Gastrocnemius medialis (tissue), 4 donors: ENCODE results near the gene OMP.

Experiments used
- CTCF ChIP-seq, 5 experiments: fragments of 450-650 bp in 3 of 5; fragments of 200-600 bp in 2 of 5; sonication (generic) in 2 of 5; IDR thresholded peaks in 4 of 5; conservative IDR thresholded peaks in 1 of 5; 1 replicate in 4 of 5; 2 replicates in 1 of 5; pipeline ENCODE4 v1.5.1; 2016 to 2019; ENCODE audit warnings: antibody characterized with exemption in 5 of 5, mild to moderate bottlenecking in 3 of 5, moderate library complexity in 3 of 5
- POLR2A ChIP-seq, 2 donors: fragments of 450-650 bp; IDR thresholded peaks; one replicate each; pipeline ENCODE4 v1.6.1; 2017; ENCODE audit warnings: antibody characterized with exemption in 2 of 2, mild to moderate bottlenecking in 2 of 2, moderate library complexity in 2 of 2

DNA sequence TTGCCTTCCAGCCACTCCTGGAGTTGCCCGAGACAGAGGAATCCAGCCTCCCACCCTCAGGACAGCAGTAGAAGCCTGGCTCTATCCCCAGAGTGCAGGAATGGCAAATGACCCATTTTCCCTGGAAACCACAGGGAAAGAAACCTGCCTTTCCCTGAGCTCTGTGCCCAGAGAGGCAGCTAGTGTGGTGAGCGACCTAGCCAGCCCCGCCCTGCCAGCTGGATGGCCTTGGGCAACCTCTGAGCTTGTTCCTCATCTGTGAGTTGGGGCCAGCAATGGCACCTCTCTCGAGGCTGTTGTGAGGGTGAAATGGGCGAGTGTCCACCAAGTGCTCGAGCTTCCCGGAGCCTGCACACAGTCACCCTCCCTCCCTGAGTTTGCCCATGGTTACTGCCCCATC is 3.7 kb downstream of the OMP start:
- TF ChIP-seq POLR2A (IDR thresholded peaks at IDR 0.05) (no peak), CTCF (IDR thresholded peaks at IDR 0.05 in 4 of 5, conservative IDR thresholded peaks at IDR 0.05 in 1 of 5) (no peak)
